Measurements from ENCODE around the gene WDR45B.

Gene WDR45B

GRCh38 chr17:82569621-82570020 lies 78.6 kb downstream of the WDR45B start:
- H3K27ac Mint-ChIP-seq: no peak overlapping the region
- CTCF ChIA-PET: interaction anchor here (1.2 kb wide), 1 partner anchor 217 kb away, joined by 3 read pairs; no protein-coding TSS in a partner anchor

DNA sequence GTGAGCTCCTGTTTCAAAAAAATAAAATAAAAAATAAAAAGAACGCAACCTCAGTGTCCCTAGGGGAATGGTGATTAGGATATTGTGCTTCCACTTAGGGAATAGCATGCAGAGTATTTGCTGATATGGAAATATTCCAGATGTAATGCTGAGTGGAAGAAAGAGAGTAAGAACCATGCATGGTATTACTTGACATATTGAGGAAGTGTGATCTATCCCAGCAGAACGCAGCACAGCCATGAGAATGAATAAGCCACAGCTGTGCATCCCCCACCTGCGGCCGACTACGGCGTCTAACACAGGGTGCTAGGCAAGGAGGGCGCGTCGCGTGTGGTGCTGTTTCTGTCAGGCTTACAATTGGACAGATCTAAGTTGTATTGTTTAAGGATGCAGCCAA lies 79.2 kb downstream of the WDR45B start:
- Mint-ChIP-seq H3K27me3 (no peaks in the 10 kb centered on the region), H3K4me1 (no peaks in the 10 kb centered on the region), H3K9me3 (no peaks in the 10 kb centered on the region), H3K36me3 (peaks cover 32% of the 10 kb centered on the region), H3K27ac (no peak overlapping the region), H3K4me3 (no peak overlapping the region)
- no peak for DNase-seq
- CTCF ChIA-PET: interaction anchor here (1.2 kb wide), 1 partner anchor 216 kb away, joined by 3 read pairs; no protein-coding TSS in a partner anchor

More at GRCh38 chr17:82569621-82570020, 78.6 kb downstream of the WDR45B start:
- Mint-ChIP-seq H3K4me1 (no peaks in the 10 kb centered on the region), H3K4me3 (no peak overlapping the region), H3K36me3 (peaks cover 32% of the 10 kb centered on the region), H3K27me3 (no peaks in the 10 kb centered on the region), H3K9me3 (no peaks in the 10 kb centered on the region)
- DNase-seq: no peak

DNA sequence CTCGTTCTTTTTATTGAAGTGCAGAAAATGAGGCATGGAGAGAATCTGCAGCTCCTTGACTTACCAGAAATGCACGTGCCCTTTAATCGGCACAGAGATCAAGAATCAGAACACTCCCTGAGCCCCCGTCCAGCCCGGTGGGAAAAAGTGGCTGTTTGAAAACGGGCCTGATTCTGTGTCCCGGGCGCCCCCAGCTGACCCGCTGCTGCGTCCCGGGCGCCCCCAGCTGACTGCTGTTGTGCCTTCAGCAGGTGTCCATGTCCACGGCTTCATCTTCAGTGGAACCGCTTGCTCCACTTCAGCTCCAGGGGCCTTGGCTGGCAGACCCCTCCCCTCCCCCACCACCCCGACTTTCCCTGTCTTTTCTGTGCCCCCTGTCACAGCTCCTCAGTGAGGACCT lies 81.0 kb downstream of the WDR45B start:
- DNase-seq: no peak
- H3K4me1 Mint-ChIP-seq: no peaks in the 10 kb centered on the region
- H3K36me3 Mint-ChIP-seq: peaks cover 31% of the 10 kb centered on the region
- no peak overlapping the region for H3K27ac Mint-ChIP-seq
- no peaks in the 10 kb centered on the region for H3K27me3 Mint-ChIP-seq
- CTCF ChIA-PET: interaction anchor here (0.9 kb wide), 1 partner anchor 13 kb away, joined by 3 read pairs; no protein-coding TSS in a partner anchor
- no peaks in the 10 kb centered on the region for H3K9me3 Mint-ChIP-seq
- no peak overlapping the region for H3K4me3 Mint-ChIP-seq

GRCh38 chr17:82566129-82566960 lies 81.9 kb downstream of the WDR45B start:
- H3K9me3 Mint-ChIP-seq: no peaks in the 10 kb centered on the region
- peaks cover 1% of the 10 kb centered on the region for H3K4me1 Mint-ChIP-seq
- no peak overlapping the region for H3K4me3 Mint-ChIP-seq

DNA sequence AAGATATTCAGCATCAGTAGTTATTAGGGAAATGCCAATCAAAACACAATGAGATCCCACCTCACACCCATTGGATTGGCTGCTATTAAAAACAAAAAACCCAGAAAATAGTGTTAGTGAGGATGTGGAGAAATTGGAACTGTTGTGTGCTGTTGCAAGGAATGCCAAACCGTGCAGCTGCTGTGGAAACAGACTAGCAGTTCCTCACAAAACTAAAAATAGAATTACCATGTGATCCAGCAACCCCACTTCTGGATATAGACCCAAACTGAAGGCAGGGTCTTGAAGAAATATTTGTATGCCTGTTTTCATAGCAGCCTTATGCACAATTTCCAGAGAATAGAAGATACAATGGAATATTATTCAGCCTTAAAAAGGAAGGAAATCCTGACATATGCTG lies 82.7 kb downstream of the WDR45B start:
- Mint-ChIP-seq H3K27ac (no peak overlapping the region), H3K36me3 (peaks cover 23% of the 10 kb centered on the region), H3K27me3 (no peaks in the 10 kb centered on the region), H3K4me3 (no peak overlapping the region), H3K9me3 (no peaks in the 10 kb centered on the region), H3K4me1 (peaks cover 3% of the 10 kb centered on the region)
- CTCF ChIA-PET: no interaction called here
- no peak for DNase-seq

More at GRCh38 chr17:82566129-82566960, 81.9 kb downstream of the WDR45B start:
- DNase-seq: no peak
- peaks cover 23% of the 10 kb centered on the region for H3K36me3 Mint-ChIP-seq
- no peak overlapping the region for H3K27ac Mint-ChIP-seq
- CTCF ChIA-PET: no interaction called here
- H3K27me3 Mint-ChIP-seq: no peaks in the 10 kb centered on the region
